GM18502 (cell line): ENCODE results near the gene MGLL.
"Not testable (repeated sequence)": the region's sequence is repeated elsewhere in the genome, so short reads cannot be mapped to it uniquely, and the experiment has no call there.

Experiments used
- ATAC-seq: cut with Tn5 transposase; IDR thresholded peaks from one replicate; pipeline ENCODE4 v1.9.1; 2021; ENCODE audit warnings: mild to moderate bottlenecking; ENCODE audit not compliant: unreplicated experiment, poor library complexity

MGLL gene

DNA sequence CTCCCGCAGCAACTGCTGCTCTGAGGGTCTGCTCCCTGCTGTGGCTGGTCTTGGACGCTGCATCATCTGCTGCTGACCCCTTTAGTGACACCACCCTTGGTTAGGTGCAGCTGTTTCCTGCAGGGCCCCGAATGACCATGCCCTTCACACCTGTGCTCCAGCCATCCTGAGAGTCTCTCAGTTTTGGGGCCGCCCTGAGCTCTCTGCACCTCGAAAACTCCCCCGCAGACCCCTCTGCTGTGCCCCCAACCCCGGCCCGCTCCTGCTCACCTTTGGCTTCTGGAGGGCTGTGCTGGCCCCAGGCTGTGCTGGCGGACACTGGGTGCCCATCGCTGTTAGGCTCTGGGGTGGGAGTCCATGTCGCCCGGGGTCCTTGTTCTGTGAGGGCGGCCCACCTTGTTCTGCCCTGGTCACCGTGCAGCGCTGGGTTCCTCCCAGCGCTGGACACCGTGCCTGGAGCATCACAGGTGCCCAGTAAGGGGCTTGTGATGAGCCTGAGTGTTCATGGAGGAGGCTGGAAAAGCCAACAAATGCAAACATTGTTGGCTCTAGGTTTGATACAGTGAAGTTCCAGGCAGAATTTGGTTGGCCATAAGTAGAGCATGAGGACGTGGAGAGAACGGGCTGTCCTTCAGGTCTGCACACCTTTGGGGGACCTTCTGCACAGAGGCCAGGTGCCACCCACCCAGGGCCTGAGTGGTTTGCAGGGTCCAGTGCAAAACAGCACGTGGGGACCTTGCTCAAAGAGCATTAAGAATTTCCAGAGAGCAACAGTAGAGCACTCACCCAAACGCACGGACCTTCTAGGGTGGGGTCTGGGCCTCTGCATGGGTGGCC is 137.2 kb downstream of the MGLL start:
- no peak for ATAC-seq

DNA sequence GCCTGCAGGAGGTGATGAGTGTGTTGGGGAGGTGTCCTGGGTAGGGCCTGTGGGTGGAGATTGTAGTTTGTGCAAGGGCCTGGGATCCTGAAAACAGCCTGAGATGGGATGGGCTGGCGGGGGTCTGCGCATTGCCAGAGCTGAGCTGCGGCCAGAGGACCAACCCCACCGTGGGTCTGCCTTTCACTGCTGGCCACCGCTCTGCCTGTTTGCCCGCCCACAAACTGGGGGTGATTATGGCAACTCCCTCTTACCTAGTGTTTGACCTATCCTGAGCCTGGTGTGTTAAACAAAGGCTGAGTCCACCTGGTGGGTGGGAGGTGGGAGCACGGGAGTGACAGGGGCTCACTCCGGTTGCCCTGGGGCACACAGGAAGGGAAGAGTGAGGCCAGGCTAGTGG is 139.8 kb downstream of the MGLL start:
- ATAC-seq: no peak

DNA sequence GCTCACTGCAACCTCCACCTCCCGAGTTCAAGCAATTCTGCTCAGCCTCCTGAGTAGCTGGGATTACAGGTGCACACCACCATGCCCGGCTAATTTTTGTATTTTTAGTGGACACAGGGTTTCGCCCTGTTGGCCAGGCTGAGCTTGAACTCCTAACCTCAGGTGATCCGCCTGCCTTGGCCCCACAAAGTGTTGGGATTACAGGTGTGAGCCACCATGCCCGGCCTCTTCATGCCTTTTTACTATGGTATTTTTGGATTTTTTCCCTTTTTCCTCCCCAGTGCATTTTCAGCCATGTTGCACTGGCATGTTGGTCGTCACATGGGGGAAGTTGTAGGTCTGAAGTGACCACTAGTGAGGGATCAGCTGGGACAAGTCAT is 140.2 kb downstream of the MGLL start:
- ATAC-seq: not testable (repeated sequence)

DNA sequence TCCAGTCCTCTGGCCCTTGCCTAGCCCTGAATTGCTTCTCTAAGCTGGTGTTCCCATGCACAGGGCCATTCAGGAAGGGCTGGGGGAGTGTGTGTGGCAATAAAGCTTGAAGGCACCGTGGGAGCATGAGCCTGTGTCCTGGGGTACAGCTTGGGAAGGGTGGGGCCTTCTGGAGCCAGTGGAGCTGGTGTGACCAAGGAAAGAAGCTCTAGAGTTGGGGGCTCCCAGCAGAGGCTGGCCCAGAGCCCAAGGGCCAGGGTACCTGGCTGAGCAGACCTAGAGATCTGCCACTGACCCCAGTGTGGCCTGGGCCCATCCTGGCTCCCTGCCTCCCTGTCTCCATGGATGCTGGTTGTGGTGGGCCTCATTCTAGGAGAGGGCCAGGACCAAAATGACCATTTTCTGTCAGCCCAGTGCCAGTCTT is 141.5 kb downstream of the MGLL start:
- no peak for ATAC-seq

DNA sequence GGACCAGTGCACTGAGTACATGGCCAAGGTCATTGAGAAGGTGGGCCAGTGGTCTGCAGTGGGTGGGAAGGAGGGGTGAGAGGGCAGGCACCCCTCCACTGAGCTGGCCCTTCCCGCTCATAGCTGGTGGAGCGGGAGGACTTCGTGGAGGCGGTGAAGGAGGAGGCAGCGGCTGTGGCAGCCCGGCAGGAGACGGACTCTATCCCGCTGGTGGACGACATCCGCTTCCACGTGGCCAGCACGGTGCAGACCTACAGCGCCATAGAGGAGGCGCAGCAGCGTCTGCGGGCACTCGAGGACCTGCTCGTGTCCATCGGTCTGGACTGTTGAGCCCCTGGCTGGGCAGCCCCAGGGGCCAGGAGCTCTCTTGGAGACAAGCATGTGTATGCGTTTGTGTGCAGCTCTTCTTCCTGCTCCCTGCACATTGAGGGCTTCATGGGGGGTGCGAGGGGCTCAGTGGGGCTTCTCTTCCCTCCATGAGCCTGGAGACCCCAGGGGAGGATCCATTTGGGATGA is 142.1 kb downstream of the MGLL start:
- no peak for ATAC-seq

DNA sequence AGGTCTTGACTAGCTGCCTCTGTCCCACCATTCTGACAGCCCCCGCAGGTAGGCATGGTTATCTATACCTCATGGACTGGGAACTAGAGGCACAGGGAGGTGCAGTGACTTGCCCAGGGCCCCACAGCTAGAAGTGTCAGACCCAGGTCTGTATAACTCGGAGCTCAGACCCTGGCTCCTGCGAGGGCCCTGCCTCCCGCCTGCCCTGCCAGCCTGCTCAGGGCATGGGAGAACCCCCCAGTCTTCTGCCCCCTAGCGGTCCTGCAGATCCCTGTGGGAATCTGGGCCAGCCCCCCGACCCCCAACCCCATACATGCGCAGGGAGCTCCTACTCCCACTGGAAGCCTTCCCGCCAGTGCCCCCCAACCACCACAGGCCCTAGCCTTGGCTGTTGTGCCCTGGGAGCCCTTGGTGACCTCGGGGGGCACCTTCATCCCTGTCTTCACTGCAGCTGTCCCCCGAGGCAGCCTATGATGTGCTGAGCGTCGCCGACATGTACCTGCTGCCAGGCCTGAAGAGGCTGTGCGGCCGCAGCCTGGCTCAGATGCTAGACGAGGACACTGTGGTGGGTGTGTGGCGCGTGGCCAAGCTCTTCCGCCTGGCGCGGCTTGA is 142.7 kb downstream of the MGLL start:
- no peak for ATAC-seq

DNA sequence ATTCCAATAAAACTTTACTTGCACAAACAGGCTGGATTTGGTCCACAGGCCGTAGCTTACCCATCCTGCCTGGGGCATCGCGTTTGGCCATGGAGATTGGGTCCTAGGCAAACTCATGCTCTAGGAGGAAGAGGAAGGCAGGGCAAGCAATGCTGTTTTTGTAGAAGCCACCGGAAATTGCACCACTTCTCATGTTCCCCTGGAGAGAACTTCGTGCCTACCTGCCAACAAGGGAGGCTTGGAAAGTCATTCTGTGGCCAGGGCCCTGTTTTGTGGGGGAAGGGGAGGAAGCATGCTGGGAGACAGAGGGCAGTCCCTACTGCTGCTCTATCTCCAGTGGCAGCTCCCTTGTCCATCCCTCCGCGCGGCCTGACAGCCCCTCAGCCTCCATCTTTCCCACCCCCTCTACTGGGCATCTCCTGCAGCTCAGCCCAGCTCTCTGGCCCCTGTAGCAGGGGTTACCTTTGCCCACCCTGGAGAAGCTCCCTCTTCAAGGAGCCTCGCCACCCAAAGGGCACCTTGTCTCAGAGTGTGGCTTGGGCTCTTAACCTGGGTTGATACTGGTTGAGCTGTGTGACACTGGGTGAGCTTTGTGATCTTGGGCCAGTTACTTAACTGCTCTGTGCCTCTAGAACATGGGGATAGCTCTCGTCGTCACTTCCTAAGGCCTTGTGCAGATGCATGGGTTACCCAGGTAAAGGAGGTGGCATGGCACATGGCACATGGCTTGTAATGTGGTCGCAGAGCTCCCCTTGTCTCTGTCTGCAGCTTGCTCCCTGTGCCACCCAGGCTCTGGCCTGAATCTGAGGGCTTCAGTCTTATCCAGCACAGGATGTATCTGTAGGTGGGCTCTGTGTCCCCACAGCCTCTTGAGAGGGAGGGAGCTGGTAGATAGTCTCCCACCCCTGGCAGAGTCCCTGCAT is 143.4 kb downstream of the MGLL start:
- no peak for ATAC-seq

DNA sequence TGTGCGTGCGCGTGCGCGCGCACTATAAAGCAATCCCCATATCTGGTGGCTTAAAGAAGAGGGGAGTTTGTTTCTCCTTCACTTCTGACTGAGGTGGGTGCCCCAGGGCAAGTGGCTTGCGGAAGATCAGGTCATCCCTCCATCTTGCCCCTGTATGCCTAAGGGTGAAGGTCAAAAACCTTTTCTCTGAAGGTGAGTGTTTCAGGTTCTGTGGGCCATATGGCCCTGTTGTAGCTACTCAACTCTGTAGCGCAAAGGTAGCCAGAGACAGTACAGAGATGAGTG is 144.1 kb downstream of the MGLL start:
- ATAC-seq: no peak

DNA sequence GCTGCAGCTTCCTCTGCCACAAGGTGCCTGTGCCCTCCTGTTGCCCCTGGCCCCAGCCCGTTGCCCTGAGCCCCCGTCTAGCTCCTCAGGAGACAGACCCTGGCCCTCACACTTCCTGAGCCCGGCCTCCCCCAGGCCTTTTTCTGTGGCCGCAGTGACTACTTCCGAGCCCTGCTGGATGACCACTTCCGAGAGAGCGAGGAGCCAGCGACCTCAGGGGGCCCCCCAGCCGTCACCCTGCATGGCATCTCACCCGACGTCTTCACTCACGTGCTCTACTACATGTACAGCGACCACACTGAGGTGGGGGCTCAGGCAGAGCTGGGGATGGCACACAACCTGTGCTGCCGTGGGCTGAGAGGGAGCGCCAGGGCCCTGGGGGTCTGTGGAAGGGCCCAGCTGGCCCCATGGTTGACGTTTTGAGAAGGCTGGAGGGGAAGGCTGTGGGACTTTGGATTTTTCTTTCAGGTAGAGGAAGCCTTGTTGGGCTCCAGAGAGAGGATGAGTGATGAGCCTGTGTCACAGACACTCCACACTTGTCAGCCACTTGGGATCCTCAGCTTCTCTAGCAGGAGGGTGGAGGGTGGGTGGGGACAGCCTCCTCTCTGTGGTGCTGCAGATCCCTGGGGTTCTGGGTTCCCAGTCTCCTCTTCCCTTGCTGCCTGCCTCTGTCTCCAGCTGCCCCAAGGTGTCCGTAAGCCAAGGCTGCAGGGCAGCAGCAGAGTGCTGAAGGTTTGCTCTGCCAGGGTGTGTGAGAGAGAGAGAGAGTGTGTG is 144.6 kb downstream of the MGLL start:
- ATAC-seq: no peak

DNA sequence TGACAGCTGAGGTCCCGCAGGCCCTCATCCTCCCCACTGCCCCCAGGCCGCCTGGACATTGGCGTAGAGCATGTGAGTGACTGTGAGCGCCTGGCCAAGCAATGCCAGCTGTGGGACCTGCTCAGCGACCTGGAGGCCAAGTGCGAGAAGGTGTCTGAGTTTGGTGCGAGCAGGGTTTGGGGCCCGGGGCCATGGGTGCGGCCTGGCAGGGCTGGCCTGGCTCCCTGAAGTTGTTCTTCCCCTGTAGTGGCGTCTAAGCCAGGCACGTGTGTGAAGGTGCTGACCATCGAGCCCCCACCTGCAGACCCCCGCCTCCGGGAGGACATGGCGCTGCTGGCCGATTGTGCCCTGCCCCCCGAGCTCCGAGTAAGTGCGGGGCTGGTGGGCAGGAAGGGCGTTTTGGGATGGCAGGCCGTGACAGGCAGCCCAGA is 145.4 kb downstream of the MGLL start:
- ATAC-seq: no peak

DNA sequence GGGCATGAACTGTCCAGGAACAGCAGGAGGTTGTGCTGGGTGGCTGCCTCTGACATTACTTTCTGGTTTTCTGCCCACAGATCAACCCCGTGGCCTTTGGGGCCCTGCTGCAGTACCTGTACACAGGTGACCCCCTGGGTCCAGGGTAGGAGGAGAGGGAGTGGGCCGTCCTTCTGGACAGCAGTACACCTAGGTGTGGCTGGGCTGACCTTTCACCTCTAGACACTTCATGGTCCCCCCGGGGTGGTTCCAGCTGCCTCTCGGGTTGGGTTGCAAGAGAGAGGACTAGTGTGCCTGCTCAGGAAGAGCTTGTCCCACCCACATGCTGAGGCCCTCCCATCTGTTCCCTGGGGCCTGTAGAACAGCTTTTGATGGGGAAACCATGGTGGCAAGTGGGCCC is 145.9 kb downstream of the MGLL start:
- ATAC-seq: no peak

DNA sequence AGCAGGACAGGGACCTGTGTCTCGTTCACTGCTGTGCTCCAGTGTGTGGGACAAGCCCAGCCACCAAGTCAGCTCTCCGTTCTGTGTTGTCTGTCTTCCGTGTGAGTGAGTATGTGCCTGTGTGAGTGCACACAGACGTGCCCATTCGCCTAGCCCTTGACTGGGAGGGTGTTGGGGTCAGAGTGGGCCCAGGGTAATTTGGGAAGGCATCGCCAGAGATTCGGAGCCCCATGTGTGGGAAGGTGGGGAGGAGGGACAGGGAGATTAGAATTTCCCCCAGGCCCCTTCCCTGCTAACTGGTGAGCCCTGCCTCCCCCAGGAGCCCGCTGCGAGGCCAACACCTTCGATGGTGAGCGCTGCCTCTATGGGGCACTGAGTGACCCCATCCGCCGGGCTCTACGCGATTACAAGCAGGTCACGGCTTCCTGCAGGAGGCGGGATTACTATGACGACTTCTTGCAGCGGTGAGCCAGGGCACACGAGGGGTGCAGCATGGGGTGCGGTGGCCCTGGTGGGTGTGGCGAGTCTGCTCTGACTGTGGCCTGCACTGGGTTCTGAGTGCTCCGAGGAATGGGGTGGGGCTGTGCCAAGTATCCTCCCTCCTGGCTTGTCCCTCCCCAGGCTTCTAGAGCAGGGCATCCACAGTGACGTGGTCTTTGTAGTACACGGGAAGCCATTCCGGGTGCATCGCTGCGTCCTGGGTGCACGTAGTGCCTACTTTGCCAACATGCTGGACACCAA is 146.5 kb downstream of the MGLL start:
- no peak for ATAC-seq

DNA sequence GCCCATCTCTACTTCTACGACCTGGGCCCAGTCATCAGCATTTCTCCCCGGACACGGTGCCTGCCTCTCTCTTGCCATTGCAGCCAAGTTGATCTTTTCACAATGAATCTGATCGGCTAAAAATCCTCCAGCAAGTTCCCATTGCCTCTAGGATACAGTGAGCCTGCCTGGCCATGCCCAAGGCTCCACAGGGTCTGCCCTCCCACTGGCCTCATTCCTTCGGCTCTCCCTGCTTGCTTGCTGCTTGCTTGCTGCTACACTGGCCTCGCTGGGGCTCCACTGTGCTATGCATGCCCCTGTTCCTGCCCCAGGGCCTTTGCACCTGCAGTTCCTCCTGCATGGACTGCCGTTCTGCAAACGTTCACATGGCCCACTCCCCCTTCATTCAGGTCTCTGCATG is 147.5 kb downstream of the MGLL start:
- ATAC-seq: no peak

DNA sequence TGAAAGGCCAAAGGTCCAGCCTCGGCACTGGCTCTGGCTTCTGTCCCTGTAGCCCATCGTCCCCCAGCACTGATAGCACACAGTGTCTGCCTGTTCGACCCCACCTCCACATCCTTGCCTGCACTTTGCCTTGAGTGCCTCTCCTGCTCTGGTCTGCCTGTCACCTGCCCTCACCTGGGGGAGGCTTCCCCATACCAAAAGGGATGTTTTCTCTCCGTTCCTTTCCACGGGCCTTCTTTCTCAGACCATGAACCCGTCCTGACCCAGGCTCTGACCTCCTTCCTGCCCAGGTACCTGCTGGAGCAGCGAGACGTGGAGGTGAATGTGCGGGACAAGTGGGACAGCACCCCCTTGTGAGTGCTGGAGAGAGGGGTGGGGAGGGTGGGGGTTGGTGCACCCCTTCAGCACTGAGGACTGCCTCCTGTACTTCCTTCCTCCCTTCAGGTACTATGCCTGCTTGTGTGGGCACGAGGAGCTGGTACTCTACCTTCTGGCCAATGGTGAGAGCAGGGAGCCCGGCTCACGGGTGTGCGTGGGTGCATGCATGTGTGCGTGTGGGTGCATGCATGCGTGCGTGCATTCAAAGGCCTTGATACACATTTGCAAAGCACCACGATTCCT is 148.1 kb downstream of the MGLL start:
- ATAC-seq: no peak

DNA sequence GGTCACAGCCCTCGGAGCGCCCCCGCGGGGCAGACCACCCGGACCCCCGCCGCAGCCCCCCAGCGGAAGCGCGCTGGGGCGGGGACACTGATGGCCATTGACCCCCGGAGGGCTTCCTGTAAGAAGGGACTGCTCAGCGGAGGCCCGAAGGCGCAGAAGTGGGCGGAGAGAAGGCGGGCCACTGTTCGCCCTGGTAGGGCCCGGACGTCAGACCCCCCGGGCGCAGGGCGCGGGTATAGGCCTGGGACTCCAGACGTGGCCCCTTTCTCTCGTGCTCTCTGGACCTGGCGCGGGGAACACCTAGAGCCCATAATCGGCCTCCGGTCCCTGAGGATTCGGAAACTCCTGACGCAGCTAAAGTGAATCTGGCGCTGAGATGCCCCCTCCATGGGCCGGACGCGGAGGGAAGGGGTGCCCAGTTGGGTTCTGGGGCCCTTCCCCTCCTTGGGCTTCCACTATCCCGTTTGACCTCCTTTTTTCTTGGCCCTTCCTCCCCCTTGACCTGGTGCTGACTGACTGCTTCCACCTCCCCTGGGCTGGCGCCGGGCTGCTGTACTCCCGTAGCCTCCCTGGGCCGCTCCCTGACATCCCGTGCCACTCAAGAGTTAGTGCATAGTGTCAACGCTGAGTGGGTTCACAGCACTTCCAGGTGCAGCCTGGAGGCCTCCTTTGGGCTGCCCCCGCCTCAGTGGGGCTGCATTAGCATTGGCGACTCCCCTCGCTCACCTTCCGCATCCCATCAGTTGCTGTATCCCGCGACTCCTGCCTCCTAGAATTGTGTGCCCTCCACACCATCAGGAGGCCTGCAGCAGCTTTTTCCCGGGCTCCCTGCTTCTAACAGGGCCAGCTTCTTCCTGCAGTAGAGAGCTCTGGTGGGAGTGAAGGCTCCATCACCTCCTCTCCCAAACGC is 148.9 kb downstream of the MGLL start:
- peak; percentile 48 for ATAC-seq

DNA sequence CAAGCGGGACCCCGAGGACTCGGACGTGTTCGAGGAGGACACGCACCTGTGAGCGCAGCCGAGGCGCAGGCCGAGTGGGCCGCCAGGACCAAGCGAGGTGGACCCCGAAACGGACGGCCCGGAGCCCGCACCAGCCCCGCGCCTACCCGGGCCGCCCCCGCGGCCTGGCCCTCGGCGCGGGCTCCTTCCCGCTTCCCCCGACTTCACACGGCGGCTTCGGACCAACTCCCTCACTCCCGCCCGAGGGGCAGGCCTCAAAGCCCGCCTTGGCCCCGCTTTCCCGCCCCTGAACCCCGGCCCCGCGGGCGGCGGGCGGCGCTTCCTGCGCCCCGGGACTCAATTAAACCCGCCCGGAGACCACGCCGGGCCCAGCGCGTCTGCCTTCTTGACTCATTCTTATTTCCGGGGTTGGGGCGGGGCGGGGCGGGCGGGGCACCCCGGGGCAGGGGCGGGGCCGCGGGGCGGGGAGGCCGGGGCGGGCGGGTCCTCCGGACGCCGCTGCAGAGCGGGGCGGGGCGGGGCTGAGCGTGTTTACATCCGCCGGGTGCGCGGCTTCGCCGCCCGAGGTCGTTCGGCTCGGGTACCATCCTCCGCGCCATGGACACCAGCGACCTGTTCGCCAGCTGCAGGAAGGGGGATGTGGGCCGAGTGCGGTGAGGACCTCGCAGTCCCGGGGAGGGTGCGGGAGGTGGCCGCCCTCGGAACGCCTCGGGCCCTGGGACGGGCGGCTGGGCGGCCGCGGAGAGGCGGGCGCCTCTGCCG is 149.7 kb downstream of the MGLL start, which contains the start of gene ABTB1:
TSS of gene ABTB1 (plus strand) at position 524 of the 762 bp plus-strand sequence. CDS start at position 598, 74 bp downstream.
- peak; percentile 71 for ATAC-seq
